ENCODE measurements around the gene ZNF648. TPM values are rescaled to one million over a fixed set of nuclear protein-coding genes. Genes with fewer than 3 reads are reported as not detected.

Gene ZNF648
- total RNA-seq, 1 donor from 2014 or later: not detected

- H3K4me3 ChIP-seq: no peak overlapping the region
- H3K27me3 ChIP-seq (ENCODE audit: low read depth): no peaks in the 10 kb centered on the region
- H3K36me3 ChIP-seq: no peaks in the 10 kb centered on the region
- no peak for TF ChIP-seq CTCF (IDR thresholded peaks at IDR 0.05)
- no peak overlapping the region for H3K27ac ChIP-seq
- no peaks in the 10 kb centered on the region for H3K9me3 ChIP-seq
- ATAC-seq: no peak
- intact Hi-C loops (cut with DNase I): no loop called here
- H3K4me1 ChIP-seq: no peaks in the 10 kb centered on the region
- DNase-seq: no peak
These were observed 10.4 kb upstream of the ZNF648 start for GRCh38 chr1:182071924-182072323.

GRCh38 chr1:182069028-182069466 lies 7.5 kb upstream of the ZNF648 start:
- ATAC-seq (peak; percentile 73 to 83), DNase-seq (peak; percentile 74)
- TF ChIP-seq CTCF (IDR thresholded peaks at IDR 0.05): peak; percentile 68
- Histone ChIP-seq H3K4me3 (no peak overlapping the region), H3K36me3 (no peaks in the 10 kb centered on the region), H3K27ac (no peak overlapping the region), H3K9me3 (no peaks in the 10 kb centered on the region), H3K27me3 (ENCODE audit: low read depth) (no peaks in the 10 kb centered on the region), H3K4me1 (no peaks in the 10 kb centered on the region)
- intact Hi-C loops (cut with DNase I): no loop called here

GRCh38 chr1:182066934-182067333 lies 5.4 kb upstream of the ZNF648 start:
- Histone ChIP-seq H3K9me3 (no peaks in the 10 kb centered on the region), H3K27me3 (ENCODE audit: low read depth) (no peaks in the 10 kb centered on the region), H3K4me1 (no peaks in the 10 kb centered on the region), H3K36me3 (no peaks in the 10 kb centered on the region), H3K4me3 (no peak overlapping the region), H3K27ac (no peak overlapping the region)
- ATAC-seq (no peak), DNase-seq (no peak)
- TF ChIP-seq CTCF (IDR thresholded peaks at IDR 0.05): no peak
- intact Hi-C loops (cut with DNase I): no loop called here

- Histone ChIP-seq H3K4me3 (no peak overlapping the region), H3K36me3 (no peaks in the 10 kb centered on the region), H3K27me3 (ENCODE audit: low read depth) (no peaks in the 10 kb centered on the region), H3K9me3 (no peaks in the 10 kb centered on the region), H3K27ac (no peak overlapping the region), H3K4me1 (no peaks in the 10 kb centered on the region)
- ATAC-seq (no peak), DNase-seq (no peak)
- no peak for TF ChIP-seq CTCF (IDR thresholded peaks at IDR 0.05)
- intact Hi-C loops (cut with DNase I): no loop called here
These were observed 3.8 kb upstream of the ZNF648 start for GRCh38 chr1:182065126-182065845.

GRCh38 chr1:182064611-182065010 lies 3.1 kb upstream of the ZNF648 start:
- no peak overlapping the region for H3K4me3 ChIP-seq
- H3K36me3 ChIP-seq: no peaks in the 10 kb centered on the region
- no peaks in the 10 kb centered on the region for H3K27me3 ChIP-seq (ENCODE audit: low read depth)
- no peak overlapping the region for H3K27ac ChIP-seq
- no peaks in the 10 kb centered on the region for H3K9me3 ChIP-seq
- no peak for ATAC-seq
- TF ChIP-seq CTCF (IDR thresholded peaks at IDR 0.05): no peak
- intact Hi-C loops (cut with DNase I): no loop called here
- DNase-seq: no peak
- H3K4me1 ChIP-seq: no peaks in the 10 kb centered on the region

Measured in lower lobe of right lung (tissue), 2 donors.